ENCODE measurements around the gene ZGLP1.

DNA sequence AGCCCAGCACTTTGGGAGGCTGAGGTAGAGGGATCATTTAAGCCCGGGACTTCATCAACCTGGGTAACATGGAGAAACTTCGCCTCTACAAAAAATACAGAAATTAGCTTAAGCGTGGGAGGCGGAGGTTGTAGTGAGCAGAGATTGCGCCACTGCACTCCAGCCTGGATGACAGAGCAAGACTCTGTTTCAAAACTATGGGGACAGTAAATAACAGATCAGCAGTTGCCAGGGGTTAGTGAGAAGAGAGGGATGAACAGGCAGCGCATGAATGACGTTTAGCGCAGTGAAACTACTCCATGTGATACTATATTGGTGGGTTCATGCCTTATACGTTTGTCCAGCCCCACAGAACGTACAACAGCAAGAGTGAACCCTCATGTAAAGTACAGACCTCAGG is 36.9 kb upstream of the ZGLP1 start:
- TF ChIP-seq, protein P1, sequence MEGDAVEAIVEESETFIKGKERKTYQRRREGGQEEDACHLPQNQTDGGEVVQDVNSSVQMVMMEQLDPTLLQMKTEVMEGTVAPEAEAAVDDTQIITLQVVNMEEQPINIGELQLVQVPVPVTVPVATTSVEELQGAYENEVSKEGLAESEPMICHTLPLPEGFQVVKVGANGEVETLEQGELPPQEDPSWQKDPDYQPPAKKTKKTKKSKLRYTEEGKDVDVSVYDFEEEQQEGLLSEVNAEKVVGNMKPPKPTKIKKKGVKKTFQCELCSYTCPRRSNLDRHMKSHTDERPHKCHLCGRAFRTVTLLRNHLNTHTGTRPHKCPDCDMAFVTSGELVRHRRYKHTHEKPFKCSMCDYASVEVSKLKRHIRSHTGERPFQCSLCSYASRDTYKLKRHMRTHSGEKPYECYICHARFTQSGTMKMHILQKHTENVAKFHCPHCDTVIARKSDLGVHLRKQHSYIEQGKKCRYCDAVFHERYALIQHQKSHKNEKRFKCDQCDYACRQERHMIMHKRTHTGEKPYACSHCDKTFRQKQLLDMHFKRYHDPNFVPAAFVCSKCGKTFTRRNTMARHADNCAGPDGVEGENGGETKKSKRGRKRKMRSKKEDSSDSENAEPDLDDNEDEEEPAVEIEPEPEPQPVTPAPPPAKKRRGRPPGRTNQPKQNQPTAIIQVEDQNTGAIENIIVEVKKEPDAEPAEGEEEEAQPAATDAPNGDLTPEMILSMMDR (IDR thresholded peaks at IDR 0.05; ENCODE audit: low read depth, low read length, poor library complexity, severe bottlenecking) = no peak
- TF ChIP-seq EZH2phosphoT487 (IDR thresholded peaks at IDR 0.05; ENCODE audit: borderline replicate concordance, low read length) = no peak
